ENCODE results near the gene GLB1L2. TPM values are rescaled to one million over a fixed set of nuclear protein-coding genes. Genes with fewer than 3 reads are reported as not detected.

Gene GLB1L2
- total and polyA plus RNA-seq, 8 donors = 4.1 to 11.9 (median 5.1) TPM

DNA sequence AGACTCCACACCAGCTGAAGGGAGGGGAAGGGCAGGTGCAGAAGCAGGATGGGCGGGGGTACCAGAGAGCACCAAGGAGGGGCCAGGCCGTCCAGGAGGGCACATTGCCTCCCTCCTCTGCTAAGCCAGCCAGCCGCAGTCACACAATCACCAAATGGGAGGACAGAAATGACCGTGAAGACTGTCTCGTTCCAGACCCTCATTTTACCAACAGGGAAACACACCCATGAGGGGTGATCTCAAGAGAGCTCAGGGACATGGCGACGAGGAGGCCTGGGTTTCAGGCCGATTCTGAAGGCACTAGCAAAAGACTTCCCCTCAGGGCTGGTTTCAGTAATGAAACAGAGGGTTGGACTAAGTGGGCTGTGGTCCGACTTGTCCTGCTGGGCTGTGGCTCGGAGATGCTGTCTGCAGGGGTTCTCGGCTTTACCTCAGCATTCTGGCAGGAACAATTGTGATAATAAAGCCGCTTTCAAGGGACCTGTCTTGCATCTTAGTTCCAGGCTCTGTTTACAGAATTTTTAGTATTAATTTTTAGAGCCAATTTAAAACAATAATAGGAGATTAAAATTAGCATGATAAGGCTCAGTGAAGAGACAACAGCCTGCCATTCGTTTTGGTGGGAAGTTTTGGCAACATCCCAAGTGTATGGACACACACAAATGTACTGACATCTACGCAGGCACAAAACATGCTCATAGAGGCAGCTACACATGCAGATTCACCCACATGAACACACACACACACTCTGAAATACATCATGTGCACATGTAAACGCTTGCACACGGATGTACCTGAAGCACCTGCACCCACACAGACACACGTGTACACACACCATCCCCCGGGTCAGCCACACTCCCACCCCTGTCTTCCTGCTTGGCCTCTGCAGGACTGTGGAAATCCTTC, 82.3 kb downstream of the GLB1L2 start:
- no peak for ATAC-seq

GRCh38 chr11:134414766-134415765, 83.3 kb downstream of the GLB1L2 start:
- no peaks in the 10 kb centered on the region for H3K4me1 ChIP-seq
- intact Hi-C loops (cut with DNase I) = no loop called here
- H3K36me3 ChIP-seq = no peaks in the 10 kb centered on the region
- no peak for ATAC-seq
- H3K27ac ChIP-seq = no peak overlapping the region
- H3K9me3 ChIP-seq = no peaks in the 10 kb centered on the region
- DNase-seq = no peak
- no peak overlapping the region for H3K4me3 ChIP-seq
- TF ChIP-seq CTCF (IDR thresholded peaks at IDR 0.05) = no peak
- H3K27me3 ChIP-seq = peaks cover 28 to 80% of the 10 kb centered on the region in 2 donors

More for the DNA sequence above, 82.3 kb downstream of the GLB1L2 start:
- Histone ChIP-seq H3K27me3 (peaks cover 28 to 90% of the 10 kb centered on the region in 2 donors), H3K27ac (no peak overlapping the region), H3K4me1 (no peaks in the 10 kb centered on the region), H3K4me3 (no peak overlapping the region), H3K9me3 (no peaks in the 10 kb centered on the region), H3K36me3 (no peaks in the 10 kb centered on the region)
- TF ChIP-seq CTCF (IDR thresholded peaks at IDR 0.05) = no peak
- no peak for DNase-seq
- intact Hi-C loops (cut with DNase I) = no loop called here

DNA sequence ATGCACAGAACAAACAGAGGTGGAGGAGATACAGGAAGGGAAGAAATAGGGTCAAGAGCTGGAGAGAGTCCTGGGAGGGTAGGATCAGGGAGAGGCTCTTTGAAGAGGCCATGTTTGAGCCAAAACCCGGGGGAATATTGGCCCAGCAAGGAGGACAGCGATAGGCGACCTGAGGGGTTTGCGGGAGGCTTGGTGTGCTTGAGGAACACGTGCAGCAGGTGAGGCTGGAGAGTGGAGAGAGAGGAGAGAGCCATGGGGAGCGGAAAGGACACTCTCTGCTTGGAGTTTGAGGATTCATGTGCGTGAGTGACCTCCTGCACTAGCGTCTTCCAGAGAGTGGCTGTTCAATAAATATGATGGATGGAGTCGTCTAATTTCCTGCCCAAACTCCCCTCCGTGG, 84.9 kb downstream of the GLB1L2 start:
- Histone ChIP-seq H3K4me3 (no peak overlapping the region), H3K36me3 (no peaks in the 10 kb centered on the region), H3K9me3 (no peaks in the 10 kb centered on the region), H3K27me3 (peaks cover 12 to 63% of the 10 kb centered on the region in 2 donors), H3K27ac (no peak overlapping the region), H3K4me1 (no peaks in the 10 kb centered on the region)
- no peak for DNase-seq
- intact Hi-C loops (cut with DNase I) = no loop called here
- TF ChIP-seq CTCF (IDR thresholded peaks at IDR 0.05) = no peak
- ATAC-seq = no peak

GRCh38 chr11:134417871-134418840, 86.4 kb downstream of the GLB1L2 start:
- peaks cover 2 to 52% of the 10 kb centered on the region in 2 donors for H3K27me3 ChIP-seq
- no peaks in the 10 kb centered on the region for H3K36me3 ChIP-seq
- no peak overlapping the region for H3K27ac ChIP-seq
- no peak overlapping the region for H3K4me3 ChIP-seq
- TF ChIP-seq CTCF (IDR thresholded peaks at IDR 0.05) = no peak
- ATAC-seq (no peak), DNase-seq (peak in 2 of 4 donors; percentile 42 to 67)
- H3K4me1 ChIP-seq = no peaks in the 10 kb centered on the region
- intact Hi-C loops (cut with DNase I) = no loop called here
- no peaks in the 10 kb centered on the region for H3K9me3 ChIP-seq
